GM03348 (cell line): ENCODE measurements around the gene LARP4.
"Not testable (repeated sequence)": the region's sequence is repeated elsewhere in the genome, so short reads cannot be mapped to it uniquely, and the experiment has no call there.

ENCODE experiments used
- DNase-seq: peaks from one replicate; pipeline ENCODE4 v3.0.0; 2012; ENCODE audit warnings: low spot score

Gene LARP4

GRCh38 chr12:50483488-50483887 lies 82.8 kb downstream of the LARP4 start:
- DNase-seq = no peak

DNA sequence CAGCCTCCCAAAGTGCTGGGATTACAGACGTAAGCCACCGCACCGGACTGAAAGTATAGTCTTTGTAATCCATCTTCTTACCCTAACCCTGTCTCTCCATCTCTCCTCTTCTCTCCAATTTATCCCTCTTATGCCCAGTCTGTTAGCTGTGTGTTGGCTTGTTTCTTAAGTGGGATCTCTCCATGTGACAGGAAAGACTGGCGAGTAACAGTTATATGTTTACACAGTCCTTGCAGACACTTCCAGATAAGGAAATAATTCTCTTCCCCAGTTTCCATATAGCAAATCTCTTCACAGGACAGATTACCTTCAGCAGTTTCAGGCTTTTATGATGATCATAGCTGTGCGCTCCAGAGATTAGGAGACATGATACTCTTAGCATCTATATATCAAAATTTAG lies 88.1 kb downstream of the LARP4 start:
- DNase-seq = no peak

GRCh38 chr12:50498119-50498518 lies 97.4 kb downstream of the LARP4 start:
- DNase-seq = not testable (repeated sequence)

DNA sequence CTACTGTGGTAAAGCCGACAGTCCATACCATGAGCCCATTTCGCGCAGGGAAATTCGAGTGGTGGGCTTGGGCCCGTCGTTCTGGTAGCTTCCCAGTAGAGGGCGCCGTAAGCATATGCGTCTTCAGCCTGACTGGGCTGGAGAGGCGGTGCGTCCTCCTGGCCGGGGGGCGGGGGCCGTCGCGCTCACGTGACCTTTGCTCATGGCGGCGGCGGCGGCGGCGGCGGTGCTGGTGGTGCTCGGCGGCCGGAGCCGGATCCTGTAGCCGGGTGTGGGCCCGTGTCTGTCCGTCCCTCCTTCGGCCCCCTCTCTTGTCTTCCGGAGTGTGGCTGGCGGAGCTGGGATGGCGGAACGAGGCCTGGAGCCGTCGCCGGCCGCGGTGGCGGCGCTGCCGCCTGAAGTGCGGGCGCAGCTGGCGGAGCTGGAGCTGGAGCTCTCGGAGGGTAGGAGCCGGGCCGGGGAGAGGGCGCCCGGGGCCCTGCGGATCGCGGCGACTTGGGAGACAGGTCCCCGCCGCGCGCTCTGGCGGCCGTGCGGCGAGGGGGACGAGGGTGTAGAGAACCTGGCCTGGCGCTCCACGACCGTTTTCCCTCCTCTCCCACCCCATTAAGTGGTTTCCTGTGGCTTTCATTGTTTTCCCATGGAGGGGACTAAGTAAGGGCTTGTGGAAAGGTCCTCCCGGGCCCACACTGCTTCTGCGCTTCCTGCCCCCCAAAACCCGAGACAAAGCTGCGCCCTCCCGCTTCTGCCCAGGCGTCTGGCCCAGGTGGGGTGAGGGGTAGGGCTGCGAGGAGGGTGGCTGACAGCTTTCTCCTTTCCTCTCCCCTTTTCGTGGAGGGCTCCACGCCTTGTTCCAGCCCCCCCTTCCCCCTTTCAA lies 104.4 kb downstream of the LARP4 start, which contains the start of gene DIP2B:
TSS of gene DIP2B (plus strand) at position 188 of the 877 bp plus-strand sequence. CDS start at position 344, 156 bp downstream.
- DNase-seq = peak; percentile 96

DNA sequence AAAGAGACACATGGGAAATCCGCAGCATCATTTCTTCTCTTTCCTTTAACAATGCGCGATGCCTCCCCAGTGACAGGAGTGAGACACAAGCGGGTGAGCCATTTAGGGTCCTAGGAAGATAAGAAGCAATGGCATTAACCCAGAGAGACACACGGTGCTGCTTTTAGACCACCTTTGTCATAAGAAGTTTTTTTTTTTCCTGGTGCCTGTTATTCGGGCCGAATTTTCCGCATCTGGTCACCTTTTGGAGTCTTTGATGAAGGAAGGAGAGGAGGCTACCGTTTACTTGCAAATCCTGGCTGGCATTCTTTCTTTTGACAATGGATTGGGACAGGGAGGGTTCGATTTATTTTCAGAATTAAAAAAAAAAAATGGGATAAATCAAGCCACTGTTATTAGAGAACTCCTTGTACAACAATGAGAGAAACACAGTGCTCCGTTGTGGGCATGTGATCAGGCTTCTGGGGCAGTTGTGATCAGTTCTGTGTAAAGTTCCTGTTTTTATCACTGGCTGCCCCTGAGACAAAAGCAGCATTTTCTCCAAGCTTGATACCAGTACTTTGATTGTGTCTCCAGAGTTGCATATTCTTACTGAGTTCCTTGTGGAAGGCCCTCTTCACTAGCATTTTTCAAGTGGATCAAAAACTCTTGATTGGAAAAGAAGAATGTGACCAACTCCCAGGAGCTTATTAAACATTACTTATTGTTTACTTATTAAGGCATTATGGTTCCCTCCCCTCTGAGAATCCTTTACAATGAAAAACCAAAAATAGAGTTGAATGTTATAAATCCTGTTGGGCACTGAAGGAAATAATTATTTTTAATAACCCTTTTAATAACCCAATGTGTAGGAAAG lies 105.2 kb downstream of the LARP4 start:
- peak; percentile 18 for DNase-seq

- no peak for DNase-seq
Observed at GRCh38 chr12:50506753-50507473, 106.2 kb downstream of the LARP4 start.

- no peak for DNase-seq
Observed at GRCh38 chr12:50507474-50507838, 106.8 kb downstream of the LARP4 start.

DNA sequence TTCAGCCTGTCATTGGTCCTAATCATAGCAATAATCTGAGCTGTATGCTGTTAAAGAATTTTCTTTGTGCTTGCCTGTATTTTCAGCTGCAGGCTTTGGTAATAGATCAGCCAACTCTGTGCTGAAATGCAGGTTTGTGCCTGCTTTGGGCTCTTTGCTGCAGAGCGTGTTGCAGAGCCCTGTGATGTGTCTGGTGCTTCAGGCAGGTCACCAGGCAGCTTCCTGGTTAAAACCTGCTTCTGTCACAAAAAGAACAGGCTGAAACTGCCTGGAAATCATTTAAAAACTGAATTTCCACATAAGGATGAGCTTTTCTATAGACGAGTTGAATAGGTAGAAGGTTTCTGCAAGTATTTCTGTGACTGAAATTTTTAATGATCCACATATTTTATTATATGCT lies 107.2 kb downstream of the LARP4 start:
- DNase-seq = no peak

DNA sequence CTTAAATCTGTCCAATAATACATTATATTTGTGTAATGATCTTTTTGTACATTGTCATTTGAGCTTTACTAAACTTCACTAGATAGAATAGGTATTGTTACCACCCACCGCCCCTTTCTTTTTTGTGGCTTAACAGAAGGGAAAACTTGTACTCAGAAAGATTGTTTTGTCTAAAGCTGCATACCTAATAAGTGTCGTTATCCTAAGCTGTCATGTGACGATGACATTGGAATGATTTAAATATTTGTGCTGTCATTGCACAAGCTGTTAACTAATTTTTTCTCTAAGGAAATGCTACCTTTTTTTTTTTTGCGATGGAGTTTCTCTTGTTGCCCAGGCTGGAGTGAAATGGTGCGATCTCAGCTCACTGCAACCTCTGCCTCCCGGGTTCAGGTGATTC lies 107.7 kb downstream of the LARP4 start:
- no peak for DNase-seq

- no peak for DNase-seq
Observed at GRCh38 chr12:50508970-50509663, 108.4 kb downstream of the LARP4 start.

- DNase-seq = no peak
Observed at GRCh38 chr12:50514526-50515276, 114.0 kb downstream of the LARP4 start.

- DNase-seq = no peak
Observed at GRCh38 chr12:50515587-50515986, 114.9 kb downstream of the LARP4 start.

DNA sequence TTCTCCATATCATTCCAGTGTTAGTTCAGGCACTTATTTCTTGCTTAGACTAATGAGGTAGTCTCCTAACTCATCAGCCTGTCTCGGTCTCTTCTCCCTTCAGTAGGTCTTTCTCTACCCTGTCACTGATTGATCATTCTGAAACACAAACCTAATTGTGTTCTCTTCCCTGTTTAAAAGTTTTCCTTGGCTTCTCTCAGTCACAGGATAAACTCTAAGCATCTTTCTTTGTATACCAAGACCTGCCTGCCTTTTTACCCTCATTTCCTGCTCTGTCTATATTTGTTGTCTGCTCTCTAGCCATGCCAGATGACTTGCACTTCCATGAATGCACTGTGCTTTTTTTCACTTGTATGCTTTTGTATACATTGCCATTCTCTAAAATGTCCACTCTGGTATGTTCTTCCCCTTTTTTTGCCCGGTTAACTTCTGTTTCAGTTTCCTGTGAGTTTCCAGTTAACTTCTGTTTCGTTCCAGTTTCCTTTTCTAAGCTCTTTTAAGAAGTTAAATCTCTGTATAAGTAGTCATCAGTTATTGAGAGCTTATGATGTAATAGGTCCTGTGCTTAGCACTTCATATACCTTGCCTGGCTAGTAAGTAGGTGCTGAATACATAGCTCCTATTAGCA lies 116.8 kb downstream of the LARP4 start:
- DNase-seq = no peak

DNA sequence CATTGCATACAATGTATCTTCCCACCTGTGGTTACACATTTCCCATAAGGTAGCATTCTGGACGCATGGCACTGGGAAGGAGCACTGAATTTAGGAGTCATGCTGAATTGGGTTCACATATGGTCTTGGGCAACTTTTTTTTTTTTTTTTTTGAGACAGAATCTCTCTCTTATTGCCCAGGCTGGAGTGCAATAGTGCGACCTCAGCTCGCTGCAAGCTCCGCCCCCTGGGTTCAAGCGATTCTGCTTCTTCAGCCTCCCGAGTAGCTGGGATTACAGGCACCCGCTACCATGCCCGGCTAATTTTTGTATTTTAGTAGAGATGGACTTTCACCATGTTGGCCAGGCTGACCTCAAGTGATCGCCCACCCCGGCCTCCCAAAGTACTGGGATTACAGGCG lies 117.4 kb downstream of the LARP4 start:
- no peak for DNase-seq

GRCh38 chr12:50519353-50519752 lies 118.7 kb downstream of the LARP4 start:
- DNase-seq = no peak

GRCh38 chr12:50520416-50521207 lies 119.9 kb downstream of the LARP4 start:
- no peak for DNase-seq

GRCh38 chr12:50521781-50522180 lies 121.1 kb downstream of the LARP4 start:
- DNase-seq = not testable (repeated sequence)

- no peak for DNase-seq
Observed at GRCh38 chr12:50523772-50524171, 123.1 kb downstream of the LARP4 start.

GRCh38 chr12:50524621-50525020 lies 123.9 kb downstream of the LARP4 start:
- DNase-seq = no peak

GRCh38 chr12:50525422-50525821 lies 124.7 kb downstream of the LARP4 start:
- no peak for DNase-seq
